ENCODE results near the gene HERPUD2.
A peak's percentile ranks its signal among the peaks of the same experiment; 100 is the strongest.

GRCh38 chr7:35695473-35695850 is 527 bp upstream of the HERPUD2 start:
- TF ChIP-seq ARNT (IDR thresholded peaks at IDR 0.05) (no peak), L3MBTL2 (conservative IDR thresholded peaks at IDR 0.05) (peak; percentile 58), SP1 (IDR thresholded peaks at IDR 0.05) (no peak), FOXM1 (IDR thresholded peaks at IDR 0.05; ENCODE audit: borderline replicate concordance) (no peak)
- TF ChIP-seq, protein P1, sequence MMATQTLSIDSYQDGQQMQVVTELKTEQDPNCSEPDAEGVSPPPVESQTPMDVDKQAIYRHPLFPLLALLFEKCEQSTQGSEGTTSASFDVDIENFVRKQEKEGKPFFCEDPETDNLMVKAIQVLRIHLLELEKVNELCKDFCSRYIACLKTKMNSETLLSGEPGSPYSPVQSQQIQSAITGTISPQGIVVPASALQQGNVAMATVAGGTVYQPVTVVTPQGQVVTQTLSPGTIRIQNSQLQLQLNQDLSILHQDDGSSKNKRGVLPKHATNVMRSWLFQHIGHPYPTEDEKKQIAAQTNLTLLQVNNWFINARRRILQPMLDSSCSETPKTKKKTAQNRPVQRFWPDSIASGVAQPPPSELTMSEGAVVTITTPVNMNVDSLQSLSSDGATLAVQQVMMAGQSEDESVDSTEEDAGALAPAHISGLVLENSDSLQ (IDR thresholded peaks at IDR 0.05), result no peak

Data from HEK293T (cell line).